GM19023 (cell line): ENCODE measurements around the gene B3GALT6.
A peak's percentile ranks its signal among the peaks of the same experiment; 100 is the strongest.

Experiments used
- ATAC-seq: cut with Tn5 transposase; IDR thresholded peaks from one replicate; pipeline ENCODE4 v1.9.1; 2021; ENCODE audit warnings: mild to moderate bottlenecking, moderate library complexity; ENCODE audit not compliant: unreplicated experiment

The B3GALT6 gene

DNA sequence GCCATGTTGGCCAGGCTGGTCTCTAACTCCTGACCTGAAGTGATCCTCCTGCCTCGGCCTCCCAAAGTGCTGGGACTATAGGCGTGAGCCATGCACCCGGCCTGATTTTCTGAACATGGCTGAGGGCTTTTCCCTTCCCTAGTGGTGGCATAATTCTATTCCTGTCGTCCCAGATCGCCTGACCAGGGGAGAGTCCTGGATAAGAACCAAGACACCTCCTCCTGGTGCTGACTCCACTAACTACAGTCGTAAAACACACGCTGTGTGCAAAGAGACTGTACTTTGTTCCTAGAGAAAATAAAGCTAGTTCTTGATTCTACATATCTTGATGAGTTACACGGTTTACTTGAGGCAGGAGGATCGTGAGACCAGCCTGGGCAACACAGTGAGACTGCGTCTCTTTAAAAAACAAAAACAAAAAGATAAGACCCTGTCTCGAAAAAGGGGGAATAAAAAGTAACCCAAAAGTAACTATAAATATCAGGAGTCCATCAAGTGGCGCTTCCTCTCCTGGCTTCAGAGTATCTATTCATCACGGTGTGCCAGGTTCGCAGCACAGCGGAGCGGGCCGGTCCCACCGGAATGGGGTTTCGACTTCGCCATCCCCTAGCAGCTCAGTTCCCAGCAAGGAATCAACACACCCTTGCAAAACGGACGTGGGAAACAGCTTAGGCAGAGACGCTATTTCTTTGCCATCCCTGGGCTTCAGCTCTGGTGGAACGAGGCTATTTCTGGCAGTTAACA is 1.2 kb upstream of the B3GALT6 start:
- ATAC-seq = no peak

- peak; percentile 88 for ATAC-seq
Observed at GRCh38 chr1:1231400-1232207, 433 bp upstream of the B3GALT6 start, which contains the start of gene SDF4. TSS of gene SDF4 (minus strand) at chr1:1232001. CDS start at chr1:1228772, 3,229 bp downstream.

DNA sequence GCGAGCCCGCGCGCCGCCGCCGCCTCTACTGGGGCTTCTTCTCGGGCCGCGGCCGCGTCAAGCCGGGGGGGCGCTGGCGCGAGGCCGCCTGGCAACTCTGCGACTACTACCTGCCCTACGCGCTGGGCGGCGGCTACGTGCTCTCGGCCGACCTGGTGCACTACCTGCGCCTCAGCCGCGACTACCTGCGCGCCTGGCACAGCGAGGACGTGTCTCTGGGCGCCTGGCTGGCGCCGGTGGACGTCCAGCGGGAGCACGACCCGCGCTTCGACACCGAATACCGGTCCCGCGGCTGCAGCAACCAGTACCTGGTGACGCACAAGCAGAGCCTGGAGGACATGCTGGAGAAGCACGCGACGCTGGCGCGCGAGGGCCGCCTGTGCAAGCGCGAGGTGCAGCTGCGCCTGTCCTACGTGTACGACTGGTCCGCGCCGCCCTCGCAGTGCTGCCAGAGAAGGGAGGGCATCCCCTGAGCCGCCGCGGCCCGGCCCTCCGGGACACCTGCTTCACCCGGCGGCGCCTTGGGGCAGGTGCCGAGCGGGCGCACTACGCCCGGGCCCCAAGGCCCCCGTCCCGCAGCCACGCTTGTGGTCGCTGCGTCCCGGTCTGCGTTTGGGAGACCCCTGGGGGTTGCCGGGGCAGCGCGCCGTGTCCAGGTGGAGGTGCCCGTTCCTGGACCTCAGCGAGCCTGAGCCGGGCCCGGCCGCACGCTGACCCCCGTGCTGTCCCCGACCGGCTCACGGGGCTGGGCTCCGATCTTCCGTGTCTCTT is 944 bp downstream of the B3GALT6 start:
- ATAC-seq = no peak

DNA sequence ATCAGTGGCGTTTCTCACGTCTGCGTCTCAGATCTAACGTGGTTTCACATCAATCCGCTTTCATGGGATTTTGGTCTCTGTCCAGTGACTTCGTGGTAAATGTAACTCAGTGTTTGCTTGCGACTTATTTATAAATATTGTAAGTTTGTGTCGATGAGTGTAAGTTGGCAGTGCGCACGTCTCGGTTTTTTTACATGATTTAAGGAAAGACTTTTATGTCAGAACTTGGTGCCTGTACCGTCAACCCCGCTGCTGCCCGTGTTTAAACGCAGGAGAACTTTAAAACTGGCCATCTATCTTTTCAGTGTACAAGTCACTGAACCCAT is 1.5 kb downstream of the B3GALT6 start:
- ATAC-seq = no peak

GRCh38 chr1:1234180-1234808 is 2.3 kb downstream of the B3GALT6 start:
- no peak for ATAC-seq

DNA sequence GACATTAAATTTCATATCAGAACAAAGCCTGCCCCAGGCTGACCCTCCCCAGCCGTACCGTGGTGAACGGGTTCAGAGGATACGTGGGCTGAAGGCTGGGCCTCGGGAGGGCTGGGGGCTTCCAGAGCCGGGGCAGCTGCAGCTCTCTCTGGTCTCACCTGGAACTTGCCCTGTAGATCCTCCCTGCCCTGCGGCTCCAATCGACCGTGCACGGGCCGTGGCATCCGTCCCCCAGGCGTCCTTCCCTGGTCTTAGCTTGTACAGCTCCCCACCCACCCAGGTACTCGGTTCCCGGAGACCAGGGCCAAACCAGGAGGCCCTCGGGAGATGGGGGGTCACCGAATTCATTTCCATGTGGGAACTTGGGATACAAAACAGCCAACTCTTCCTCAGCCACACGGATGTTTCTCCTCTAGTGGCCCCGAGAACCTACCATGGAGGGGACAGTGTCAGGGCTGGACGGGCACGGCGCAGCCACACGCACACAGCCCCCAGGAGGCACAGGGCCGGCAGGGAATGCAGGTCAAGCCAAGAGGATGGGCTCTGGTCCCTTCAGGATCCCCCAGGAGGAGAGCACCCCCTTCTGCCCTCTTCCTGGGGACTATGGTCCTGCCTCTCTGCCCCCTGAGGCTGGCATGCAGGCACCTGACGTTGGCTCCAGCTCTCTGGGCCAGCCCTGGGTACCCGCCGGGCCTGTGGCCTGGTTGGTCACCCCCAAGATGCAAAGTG is 3.1 kb downstream of the B3GALT6 start:
- ATAC-seq = no peak

- ATAC-seq = no peak
Observed at GRCh38 chr1:1236176-1236763, 4.2 kb downstream of the B3GALT6 start.

DNA sequence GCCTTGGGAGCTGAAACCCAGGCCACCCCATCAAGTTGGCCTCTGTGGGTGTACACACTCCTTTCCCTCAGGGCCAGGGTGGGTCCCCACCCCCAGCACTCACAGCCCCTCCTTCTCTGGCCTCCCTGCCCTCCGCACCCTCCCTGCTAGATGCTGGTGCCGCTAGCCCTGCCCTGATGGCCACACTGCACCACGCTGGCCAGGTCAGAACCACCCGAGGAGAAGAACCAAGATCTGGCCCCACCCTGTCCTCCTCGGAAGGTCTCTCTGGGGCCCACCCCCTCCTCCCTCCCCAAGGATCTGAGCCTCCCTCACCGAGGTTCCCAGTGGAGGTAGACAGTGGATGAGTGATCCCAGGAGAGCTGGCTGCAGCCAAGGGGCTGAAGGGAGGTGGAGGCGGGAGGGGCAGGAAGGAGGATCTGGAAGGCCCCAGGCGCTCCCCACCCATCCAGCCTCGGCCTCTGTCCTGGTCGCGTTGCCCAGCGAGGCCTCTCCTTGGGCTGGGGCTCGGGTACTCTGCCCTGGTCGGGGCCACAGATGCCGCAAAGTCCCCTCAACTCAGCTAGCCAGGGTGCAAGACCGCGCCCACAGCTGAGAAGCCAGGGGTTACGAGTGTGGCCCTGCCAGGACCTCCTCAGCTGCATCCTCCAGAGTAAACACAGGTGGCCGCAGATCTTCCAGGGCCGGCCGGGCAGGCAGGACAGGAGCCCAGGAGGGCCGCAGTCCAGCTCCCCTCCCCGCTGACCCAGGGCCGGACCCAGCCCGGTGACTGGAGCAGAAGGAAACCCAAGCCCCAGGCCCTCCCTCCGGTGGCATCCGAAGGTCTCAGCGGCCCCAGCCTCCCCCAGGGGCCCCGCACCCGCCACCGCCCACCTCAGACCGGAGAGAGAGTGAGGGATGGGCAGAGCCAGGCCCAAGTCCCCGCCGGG is 5.2 kb downstream of the B3GALT6 start:
- ATAC-seq = no peak

DNA sequence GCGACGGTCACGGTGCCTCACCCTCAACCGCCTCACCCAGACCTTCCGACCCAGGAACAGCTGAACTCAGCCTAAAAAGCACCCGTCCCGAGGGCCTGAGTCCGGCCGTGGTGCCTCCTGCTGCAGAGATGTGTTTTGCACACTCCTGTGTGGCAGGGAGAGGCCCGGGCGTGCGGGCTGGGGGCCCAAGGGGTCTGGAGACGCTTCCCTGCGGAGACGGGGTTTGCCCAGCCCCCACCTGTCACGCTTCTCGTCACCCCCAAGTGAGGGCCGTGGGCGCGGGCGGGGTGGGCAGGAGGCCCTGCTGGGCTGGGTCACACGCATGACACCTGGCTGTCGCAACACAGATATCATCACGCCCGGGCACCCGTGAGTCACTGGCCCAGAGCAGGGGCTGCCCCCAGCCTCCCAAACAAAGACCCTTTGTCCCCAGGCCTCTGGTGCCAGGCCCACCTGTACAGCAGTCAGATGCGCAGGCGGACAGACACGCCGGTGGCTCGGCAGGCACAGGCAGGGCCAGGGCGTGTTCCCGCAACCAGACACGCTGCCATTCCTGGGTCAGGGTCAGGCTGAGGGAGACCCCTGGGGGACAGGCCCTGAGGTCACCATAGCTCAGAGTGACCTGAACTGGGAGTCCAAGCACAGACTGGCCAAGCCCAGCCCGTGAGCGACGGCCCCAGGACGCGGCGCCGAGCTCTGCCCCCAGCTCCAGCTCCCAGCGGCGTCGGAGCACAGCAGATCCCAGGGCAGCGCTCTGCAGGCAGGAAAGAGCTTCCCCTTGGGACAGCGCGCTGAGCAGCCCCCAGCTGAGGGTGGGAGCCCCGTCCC is 6.1 kb downstream of the B3GALT6 start:
- ATAC-seq = no peak

GRCh38 chr1:1238702-1239178 is 6.7 kb downstream of the B3GALT6 start:
- ATAC-seq = no peak

GRCh38 chr1:1239227-1239613 is 7.2 kb downstream of the B3GALT6 start:
- ATAC-seq = no peak

- ATAC-seq = no peak
Observed at GRCh38 chr1:1239614-1240347, 7.7 kb downstream of the B3GALT6 start.

GRCh38 chr1:1240348-1240732 is 8.3 kb downstream of the B3GALT6 start:
- ATAC-seq = no peak

GRCh38 chr1:1240822-1241587 is 9.0 kb downstream of the B3GALT6 start:
- ATAC-seq = no peak

DNA sequence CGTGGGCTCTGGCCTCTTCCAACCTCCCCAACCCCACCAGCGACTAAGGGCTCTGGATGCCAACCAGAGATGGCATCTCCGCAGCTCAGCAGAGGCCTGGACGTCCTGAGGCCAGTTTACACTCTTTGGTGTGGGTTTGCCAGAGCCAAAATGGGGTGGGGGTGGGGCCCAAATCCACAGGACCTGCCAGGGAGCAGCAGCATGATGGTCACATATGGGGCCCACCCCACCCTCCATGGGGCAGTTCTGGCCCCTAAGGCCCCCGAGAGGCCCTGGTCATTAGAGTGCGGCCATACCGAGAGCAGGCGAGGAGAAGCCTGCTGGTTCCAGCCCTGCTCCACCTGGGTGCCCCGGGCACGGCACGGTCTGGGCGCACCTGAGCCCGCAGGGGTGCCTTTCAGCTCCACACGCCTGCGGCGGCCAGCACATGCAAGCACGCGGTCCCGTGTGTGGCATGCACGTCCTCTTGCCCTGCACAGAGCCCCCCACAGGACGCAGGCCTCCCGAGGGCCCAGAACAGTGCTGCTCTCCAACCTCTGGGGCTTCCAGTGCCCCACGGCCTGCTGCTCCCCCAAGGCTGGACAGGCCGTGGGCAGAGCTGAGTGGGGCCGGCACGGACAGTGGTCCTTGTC is 9.7 kb downstream of the B3GALT6 start:
- ATAC-seq = no peak
